Measurements from ENCODE around the gene SMG6.

Gene SMG6

DNA sequence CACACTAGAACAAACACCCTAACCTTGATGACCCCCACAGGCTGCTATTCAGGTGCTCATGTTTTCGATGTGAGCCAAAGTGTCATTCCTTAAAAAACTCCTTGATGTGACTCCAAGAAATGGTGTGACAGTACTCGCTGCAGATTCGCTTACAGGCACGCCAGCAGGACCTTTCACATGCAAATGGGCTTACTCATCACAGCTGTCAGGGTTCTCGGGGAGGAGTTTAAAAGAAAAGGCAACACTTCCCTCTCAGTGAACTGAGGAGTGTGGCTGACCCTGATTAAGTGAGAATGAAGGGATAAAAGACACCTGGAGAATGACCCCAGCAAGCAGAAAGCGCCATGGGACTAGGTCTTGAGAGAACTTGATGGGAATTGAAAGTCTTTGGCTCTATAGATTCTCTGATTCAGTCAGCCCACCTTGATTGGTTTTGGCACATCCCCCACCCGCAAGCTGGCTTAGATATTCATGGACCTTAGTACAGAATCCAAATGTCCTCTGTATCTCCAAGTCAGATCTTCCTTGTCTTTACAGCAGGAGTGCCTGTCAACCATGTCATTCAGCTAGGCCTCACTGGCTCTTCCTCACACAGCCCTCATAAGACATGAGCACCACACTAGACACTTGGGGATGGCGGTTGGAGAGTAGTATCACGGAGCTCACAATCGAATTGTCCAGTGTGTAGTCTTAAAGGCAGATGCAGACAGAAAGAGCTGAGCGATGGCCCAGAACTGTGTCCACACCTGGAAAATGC lies 166.1 kb downstream of the SMG6 start:
- DNase-seq = no peak

DNA sequence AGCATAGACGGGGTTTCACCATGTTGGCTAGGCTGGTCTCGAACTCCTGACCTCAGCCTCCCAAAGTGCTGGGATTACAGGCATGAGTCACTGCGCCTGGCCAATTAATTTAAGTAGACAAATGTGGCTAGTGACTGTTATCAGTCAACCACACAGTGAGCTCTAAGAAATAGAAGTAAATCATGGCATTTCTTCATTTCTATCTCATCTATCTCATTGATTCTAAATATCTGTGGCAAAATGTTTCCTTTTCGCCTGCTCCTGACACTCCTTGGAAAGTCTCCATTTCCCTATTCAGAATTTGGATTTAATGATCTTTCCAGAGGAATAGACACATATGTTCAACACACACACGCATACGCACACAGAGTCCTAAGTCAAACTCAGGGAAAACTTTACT lies 167.3 kb downstream of the SMG6 start:
- DNase-seq = no peak

DNA sequence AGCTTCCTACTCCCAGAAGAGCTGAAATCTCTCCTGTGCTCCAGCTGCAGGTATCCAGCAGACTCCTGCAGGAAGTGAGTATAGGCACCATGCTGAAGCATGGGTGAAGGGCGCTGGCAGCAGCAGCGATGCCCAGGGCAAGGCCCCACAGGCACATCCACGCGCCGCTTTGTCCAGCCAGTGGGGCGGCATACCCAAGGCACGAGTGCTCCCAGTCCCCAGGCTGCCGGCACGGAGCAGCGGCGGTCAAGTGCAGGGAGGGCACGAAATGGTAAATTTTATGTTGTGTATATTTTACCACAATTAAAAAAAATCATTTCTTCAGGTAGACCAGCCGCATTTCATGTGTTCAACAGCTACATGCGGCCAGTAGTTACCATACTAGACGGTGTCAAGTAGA lies 175.6 kb downstream of the SMG6 start:
- no peak for DNase-seq

DNA sequence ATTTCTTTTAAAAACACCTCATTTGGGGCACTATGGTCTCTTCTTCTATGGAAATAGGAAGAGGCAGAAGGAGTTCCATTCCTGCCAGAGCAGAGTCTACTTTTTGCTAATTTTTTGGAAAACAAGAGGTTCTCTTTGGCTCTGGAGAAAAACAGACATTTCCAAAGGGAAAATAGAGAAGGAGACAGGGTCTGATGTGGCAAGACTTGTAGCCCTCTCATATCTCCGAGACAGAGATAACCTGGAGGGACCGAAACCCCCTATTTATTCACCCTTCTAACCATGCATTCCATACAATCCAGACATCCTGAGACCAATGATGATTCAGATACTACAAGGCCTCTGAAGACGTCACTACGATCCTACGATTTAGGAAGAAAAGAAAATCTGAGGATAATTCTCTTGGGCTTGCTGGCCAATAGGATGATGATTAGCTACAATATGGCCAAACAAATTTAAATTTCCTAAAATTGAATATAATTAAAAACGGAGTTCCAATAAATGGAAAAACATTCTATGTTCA lies 178.5 kb downstream of the SMG6 start:
- DNase-seq = no peak

DNA sequence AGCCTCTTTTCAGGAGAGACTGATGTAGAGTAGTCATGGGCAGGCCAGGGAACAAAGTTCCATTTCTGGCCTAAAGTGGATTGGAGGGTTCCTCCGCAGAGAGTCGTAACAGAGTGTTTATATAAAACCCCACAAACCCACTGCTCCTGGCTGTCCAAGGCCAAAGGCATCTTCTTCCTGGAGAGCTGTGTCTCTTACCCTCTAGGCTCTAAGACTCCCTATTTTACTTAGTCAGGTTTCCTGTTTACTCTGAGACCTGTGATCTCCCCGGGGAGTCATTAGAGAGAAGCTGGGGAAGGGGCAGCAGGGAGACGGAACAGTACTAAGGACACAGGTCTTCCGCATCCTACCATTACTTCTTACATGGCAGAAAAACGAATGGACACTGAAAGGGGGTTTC lies 179.2 kb downstream of the SMG6 start:
- DNase-seq = no peak

DNA sequence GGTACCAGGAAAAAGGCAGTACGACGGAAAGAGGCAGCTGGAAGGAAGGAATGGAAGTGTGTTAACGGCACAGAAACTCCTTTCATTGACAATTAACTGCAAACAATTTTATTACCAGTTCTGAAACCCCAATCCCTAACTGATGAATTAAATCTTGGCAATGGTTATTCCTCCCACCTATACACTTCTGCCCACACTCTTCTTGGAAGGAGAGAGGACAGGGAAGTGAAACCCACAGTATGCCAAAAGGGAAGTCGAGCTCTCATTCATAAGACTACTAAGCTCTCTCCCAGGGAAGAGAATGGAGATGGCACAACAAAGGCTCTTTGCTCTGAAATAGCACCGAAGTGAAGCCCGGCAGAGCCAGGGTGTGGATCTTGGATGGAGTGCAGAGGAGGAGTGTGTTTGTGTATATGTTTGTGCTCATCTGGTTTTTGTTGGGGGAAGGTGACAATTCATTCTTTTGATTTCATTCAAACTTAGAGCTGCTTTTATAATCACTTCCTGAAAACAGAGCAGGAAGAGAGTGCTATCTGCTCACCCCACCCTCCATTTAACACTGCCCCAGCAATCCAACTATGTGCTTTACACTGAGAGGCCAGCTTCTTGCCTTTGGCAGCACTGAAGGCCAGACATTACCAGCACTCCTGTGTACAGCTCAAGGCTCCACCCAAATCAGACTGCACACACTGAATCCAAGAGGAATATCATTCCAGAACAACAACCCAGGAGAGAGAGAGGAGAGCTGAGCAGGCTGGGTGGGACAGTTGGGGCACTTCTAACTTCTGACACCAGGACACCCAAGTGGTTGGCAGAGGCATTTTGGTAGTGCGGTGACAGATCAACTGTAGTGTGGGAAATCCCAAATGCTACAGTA lies 180.0 kb downstream of the SMG6 start:
- DNase-seq = no peak

DNA sequence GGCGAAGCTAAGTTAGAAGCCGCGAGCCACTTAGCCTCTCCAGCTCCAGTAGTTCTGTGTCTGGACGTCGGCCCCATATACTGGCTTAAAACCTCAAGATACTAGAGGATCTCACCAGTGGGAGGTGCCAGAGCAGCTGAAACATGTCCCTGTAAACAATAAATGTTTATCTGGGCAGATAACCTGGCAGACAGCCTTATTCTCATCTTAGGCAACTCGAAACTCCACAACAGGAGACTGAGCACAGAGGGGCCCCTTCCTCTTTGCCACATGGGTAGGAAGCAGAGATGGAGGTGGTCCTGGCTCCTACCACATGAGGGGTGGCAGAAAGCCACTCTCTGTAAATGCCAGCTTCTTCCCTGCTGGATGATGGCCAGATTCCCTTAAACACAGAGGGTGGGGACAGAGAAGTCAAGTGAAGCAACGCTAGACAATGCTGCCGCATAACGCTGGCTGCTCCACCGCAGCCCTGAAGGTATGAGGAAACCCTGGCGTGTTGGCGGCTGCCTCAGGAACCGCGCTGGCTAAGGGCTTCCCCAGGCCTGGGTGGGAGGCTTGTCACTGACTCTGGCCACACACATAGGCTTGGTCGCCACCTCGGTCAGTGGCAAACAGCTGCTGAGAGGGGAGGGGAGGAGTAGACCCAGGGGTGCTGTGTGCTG lies 180.8 kb downstream of the SMG6 start:
- no peak for DNase-seq

DNA sequence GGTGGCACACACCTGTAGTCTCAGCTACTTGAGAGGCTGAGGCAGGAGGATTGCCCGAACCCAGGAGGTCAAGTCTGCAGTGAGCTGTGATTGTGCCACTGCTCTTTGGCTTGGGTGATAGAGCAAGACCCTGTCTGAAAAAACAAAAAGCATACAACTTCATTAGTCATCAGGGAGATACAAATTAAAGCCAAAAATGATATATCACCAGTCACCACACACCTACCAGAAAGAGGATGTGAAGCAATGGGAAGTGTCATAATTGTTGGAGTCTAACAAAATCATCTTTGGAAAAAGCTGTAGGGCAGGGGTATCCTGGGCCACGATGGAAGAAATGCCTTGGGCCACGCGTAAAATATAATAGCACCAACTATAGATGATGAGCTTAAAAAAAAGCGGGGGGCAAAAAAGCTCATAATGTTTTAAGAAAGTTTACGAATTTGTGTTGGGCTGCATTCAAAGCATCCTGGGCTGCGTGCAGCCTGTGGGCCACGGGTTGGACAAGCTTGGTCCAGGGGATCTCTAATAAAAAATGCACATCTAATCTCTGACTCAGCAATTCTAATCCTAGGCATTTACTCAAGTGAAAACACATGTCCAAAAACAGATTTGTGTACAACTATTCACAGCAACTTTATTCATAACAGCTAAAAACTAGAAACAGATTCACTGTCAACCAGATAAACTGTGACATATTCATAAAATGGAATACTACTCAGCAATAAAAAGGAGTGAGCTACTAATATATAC lies 182.8 kb downstream of the SMG6 start:
- DNase-seq = no peak

DNA sequence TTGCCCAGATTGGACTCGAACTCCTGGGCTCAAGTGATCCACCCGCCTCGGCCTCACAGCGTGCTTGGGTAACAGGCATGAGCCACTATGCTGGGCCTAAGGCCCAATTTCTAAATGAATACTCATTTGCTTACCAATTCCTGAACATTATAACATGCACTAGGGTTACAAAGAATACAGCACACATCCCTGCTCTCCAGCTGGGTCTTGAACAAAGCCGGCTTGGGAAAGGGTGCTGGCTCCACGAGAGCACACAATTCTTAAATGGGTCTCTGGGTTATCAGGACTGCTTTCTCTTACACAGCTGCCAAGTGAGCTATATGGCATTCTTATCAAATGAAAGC lies 190.3 kb downstream of the SMG6 start:
- no peak for DNase-seq

DNA sequence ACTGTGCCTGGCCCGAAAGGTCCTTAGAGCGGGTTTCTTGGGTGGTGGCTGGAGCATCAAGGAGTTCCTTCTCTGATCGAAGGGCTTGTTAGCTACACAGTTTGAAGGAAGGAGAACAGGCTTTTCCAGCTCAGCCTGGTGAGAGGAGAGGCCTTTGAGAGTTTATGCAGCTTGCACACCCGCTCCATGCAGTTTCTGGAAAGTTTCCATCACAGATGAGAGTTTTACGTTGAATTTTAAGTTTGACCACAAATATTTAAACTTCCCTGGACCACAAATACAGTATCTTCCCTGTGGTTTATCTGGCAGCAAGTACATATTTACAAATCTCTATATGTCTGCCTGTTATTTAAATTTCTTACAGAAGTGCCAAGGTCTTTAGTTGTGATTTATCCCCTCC lies 191.9 kb downstream of the SMG6 start:
- DNase-seq = no peak

DNA sequence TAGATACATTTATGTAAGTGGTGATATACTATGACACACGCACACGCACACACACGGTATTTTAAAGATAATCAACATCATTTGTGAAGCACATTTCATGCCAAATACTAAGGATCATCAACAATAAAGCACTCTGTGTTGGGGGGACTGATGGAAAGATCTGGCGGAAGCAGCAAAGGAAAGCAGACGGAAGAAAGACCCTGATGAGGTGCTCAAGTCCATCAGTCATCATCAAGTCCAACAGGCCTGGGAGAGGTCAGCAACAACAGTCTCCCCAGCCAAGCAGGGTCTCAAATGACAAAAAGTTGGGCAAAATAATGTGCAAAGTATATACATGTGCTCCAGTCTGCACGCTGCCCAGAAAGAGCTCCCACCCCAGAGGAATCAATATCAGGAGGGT lies 193.1 kb downstream of the SMG6 start:
- DNase-seq = no peak

DNA sequence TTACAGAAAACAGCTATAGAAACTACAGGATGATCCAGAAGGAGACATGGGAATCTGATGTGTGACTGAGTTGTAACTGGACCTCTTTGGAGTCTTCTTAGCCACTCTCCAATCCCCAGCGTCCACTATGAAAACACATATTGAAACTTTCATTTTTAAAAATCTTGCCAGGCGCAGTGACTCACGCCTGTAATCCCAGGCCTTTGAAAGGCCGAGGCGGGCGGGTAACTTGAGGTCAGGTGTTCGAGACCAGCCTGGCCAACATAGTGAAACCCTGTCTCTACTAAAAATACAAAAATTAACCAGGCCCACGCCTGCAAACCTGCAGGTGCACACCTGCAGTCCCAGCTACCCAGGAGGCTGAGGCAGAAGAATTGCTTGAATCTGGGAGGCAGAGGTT lies 195.4 kb downstream of the SMG6 start:
- no peak for DNase-seq

DNA sequence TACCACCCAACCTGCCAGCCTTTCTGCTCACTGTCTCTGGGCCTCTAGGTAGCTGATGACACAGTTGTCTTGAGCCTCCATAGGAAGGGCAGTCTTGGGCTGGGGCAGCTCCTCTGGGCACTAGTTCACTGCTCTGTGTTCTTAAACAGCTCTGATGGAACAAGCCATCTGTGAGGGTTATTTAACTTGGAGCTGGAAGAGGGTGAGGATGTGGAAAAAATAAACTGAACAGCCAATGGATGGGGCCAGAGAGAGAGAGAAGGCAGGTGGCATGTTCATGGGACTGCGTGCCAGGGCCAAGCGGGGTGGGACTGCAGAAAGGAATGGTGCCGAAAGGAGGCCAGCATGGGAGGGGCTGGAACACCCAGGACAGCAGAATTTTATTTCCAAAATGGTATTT lies 196.1 kb downstream of the SMG6 start:
- no peak for DNase-seq

DNA sequence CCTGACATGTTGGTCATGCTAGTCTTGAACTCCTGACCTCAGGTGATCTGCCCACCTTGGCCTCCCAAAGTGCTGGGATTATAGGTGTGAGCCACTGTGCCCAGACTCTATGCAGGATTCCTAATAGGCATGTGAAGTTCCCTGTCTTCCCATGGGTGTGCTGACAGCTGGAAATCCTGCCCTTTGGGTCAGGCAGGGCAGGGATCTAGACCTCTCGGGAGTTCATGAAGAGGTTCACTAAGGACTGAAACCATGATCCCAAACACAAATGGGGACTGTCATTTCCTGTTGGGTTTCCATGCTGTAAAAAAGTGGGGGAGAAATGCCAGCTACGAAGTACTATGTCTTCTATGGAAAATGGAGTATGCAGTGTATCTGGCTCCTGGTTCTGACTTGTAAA lies 196.5 kb downstream of the SMG6 start:
- DNase-seq = no peak

DNA sequence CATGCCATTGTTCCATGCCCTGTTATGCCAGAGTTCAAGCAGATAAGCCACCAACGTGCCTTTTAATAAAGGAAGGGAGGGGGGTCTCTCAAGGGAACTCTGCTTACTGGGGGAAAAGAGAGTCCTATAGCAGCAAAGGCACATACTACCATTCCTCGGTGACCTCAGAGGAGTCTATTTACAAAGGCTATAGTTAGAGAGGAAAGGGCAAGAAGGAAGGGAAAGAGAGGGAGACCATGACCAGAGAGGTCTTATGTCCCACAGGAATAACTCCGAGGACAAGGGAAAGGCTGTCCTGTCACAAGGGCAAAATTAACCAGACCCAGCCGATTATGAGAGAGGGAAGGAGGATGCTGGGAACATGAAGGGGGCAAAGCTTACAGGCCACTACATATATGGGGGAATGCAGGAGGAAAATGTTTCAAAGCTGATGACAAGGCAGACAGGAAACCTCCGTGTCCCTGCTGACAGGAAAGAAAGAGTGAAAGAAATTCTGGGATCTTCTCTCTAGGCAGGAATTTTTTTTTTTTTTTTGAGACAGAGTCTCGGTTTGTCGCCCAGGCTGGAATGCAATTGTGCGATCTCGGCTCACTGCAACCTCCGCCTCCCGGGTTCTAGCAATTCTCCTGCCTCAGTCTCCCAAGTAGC lies 197.2 kb downstream of the SMG6 start:
- DNase-seq = no peak

DNA sequence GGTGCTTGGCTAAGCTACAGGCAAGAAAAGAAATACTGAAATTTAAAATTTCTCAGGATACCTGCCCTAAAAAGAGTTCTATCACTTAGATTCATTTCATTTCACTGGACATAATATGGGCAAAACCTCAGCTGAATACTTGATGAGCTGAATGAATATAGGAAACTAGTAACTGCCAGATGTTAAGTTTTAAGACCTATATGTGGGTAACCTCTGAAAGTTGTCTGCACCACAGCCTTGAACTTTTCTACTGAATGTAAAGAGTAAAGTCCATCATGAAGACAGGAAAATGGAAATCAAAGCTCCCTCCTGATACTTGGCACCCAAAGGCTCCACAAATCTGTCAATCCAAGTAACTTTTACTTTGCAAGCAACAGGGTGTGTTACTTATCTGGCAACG lies 197.9 kb downstream of the SMG6 start:
- DNase-seq = no peak

DNA sequence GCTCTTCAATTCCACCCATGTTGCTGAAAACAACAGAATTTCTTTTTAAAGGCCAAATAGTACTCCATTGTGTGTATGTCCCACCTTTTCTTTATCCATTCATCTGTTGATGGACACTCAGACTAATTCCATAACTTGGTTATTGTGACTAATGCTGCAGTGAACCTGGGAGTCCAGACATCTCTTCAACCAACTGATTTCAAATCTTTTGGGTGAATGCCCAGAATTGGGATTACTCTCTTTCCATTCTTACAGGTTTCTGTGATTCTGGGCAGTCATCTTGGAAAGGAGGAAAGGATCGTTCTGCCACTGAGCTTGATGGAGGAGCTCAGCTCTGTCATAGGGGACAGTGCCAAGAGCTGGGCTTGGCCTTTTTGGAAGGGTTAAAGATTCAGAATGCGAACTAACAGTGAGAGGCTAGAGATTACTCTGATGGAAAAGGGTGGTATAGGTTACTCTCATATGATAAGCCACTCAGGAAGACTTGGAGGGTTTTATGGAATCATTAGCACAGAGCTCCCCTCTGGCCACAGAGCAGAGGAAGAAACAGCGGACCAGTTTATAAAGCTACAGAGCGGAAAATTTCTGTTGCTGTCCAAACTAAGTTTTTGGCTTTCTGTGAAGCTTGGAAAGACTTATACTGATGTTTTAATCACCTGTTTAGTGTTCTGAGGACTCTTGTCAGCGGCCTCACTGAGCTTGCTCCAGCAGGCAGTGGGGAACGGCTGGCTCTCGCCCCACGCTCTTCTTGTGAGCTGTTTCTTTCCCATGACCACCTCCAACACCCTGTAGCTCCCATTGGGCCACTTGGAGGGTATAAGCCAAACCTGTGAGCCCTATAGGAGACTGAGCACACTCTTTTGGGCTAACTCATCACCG lies 200.4 kb downstream of the SMG6 start:
- no peak for DNase-seq

DNA sequence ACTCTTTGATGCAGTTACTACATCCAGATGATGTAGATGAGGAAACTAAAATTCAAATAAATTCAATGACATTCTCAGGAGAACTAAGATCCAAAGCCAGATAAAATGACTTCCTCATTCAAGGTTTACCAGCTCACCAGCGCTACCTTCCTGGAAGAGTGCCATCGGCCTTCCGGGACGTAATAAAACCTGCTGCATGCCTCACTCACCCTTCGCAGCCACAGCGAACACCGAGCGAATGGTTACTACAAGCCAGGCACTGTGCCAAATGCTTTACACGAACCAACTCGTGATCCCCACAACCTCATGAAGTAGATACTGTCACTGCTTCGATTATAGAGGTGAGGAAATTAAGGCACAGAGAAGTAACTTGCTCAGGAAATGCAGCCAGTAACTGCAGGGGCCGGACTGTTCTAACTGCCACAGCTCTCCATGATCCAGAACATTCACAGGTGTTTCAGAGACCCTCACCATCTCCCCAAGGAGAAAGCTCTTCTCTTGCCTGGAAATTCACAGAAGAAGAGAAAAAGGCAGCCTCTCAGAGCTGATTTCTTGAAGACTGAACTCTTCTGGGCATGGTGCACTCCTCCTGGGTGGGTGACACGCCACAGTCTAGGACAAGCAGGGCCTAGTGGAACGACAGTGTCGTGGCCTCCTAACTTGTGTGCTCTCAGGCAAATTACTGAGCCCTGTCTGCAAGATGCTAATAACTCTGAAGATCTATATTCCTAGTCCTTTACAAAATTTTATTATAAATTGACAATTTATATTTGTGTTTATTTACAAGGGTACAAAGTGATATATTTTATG lies 201.9 kb downstream of the SMG6 start:
- DNase-seq = no peak

DNA sequence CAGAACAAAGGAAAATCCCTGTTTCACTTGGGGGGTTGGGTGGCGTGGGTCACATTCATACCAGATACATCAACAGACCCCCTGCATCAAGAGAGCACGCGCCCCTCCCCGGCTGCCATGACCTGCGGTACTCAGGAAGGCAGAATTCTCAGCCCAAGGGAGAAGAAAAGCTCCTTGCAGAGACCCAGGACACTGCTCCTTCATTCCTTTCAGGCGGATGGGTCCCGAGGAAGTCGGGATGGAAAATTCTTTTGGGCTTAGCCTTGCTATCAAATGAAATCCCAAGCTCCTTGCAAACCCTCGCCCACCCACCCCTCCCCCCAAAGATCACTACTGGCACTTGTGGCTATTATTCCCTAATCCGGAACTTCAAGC lies 208.1 kb downstream of the SMG6 start:
- no peak for DNase-seq

DNA sequence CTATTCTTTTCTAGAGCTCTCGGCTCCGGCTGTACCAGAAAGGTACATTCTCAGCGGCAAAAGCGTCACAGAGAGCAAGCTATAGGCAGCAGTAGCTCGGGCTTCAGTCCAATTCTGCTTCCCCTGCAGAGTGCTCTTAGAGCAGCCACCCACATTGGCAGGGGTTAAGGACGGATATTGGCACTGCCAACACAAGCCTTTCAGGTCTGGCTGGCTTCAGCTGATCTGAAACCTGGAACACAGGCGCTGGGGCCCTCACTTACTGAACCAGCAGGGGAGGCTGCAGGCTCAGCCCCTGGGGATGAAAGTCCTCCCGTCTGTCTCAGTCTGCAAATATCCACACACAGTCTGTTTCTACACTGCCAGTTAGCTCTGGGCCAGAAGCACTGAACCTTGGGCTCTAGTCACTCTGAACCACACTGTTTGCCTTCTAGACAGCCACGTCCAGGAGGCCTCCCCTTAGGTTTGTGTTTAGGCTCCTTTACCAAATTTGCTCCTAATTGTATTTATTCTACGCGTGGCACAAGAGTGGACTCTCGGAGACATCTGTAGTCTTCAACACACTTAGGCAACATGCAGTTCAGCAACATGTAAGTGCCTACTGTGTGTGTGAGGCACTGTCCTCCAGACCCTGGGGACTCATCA lies 208.6 kb downstream of the SMG6 start:
- DNase-seq = no peak

All from SIG-M5 (cell line).